NCI-H748 treated with DMSO at 0.1 percent for 48 hours (cell line): Measurements from ENCODE around the gene TMEM131.

Experiments
- DNase-seq: peaks from one replicate; lab custom pipeline; 2025; lab: John Stamatoyannopoulos, UW

Gene TMEM131

GRCh38 chr2:97806738-97807618 lies 188.8 kb downstream of the TMEM131 start:
- peak; percentile 48 for DNase-seq

- no peak for DNase-seq
These were observed 190.0 kb downstream of the TMEM131 start for GRCh38 chr2:97805776-97806175.

GRCh38 chr2:97801028-97801427 lies 194.7 kb downstream of the TMEM131 start:
- DNase-seq: no peak

- no peak for DNase-seq
These were observed 197.3 kb downstream of the TMEM131 start for GRCh38 chr2:97798416-97798815.

GRCh38 chr2:97797355-97797754 lies 198.4 kb downstream of the TMEM131 start:
- DNase-seq: no peak

- DNase-seq: no peak
These were observed 199.2 kb downstream of the TMEM131 start for GRCh38 chr2:97796465-97797126.

- no peak for DNase-seq
These were observed 203.3 kb downstream of the TMEM131 start for GRCh38 chr2:97792416-97792815.

GRCh38 chr2:97788986-97789644 lies 206.6 kb downstream of the TMEM131 start:
- no peak for DNase-seq

GRCh38 chr2:97785818-97786217 lies 209.9 kb downstream of the TMEM131 start:
- no peak for DNase-seq

- DNase-seq: no peak
These were observed 210.8 kb downstream of the TMEM131 start for GRCh38 chr2:97784953-97785352.

- DNase-seq: peak; percentile 18
These were observed 213.8 kb downstream of the TMEM131 start for GRCh38 chr2:97781981-97782380.

GRCh38 chr2:97779141-97779540 lies 216.6 kb downstream of the TMEM131 start:
- no peak for DNase-seq

- DNase-seq: no peak
These were observed 220.7 kb downstream of the TMEM131 start for GRCh38 chr2:97775074-97775473.

- no peak for DNase-seq
These were observed 221.3 kb downstream of the TMEM131 start for GRCh38 chr2:97774425-97774824.

- DNase-seq: no peak
These were observed 225.3 kb downstream of the TMEM131 start for GRCh38 chr2:97770445-97770844.

GRCh38 chr2:97769711-97770110 lies 226.0 kb downstream of the TMEM131 start:
- no peak for DNase-seq

GRCh38 chr2:97769308-97769707 lies 226.4 kb downstream of the TMEM131 start:
- no peak for DNase-seq

- no peak for DNase-seq
These were observed 229.2 kb downstream of the TMEM131 start for GRCh38 chr2:97766567-97766966.

GRCh38 chr2:97765933-97766332 lies 229.8 kb downstream of the TMEM131 start:
- no peak for DNase-seq

- DNase-seq: no peak
These were observed 231.0 kb downstream of the TMEM131 start for GRCh38 chr2:97764559-97765263.

GRCh38 chr2:97763176-97763845 lies 232.4 kb downstream of the TMEM131 start:
- no peak for DNase-seq

GRCh38 chr2:97761192-97761591 lies 234.6 kb downstream of the TMEM131 start:
- DNase-seq: no peak
